NK-92 (cell line): ENCODE measurements around the gene GAB4.

Source experiments
- DNase-seq: peaks from one replicate; lab custom pipeline; 2025; ENCODE audit not compliant: unreplicated experiment; lab: John Stamatoyannopoulos, UW

Gene GAB4

DNA sequence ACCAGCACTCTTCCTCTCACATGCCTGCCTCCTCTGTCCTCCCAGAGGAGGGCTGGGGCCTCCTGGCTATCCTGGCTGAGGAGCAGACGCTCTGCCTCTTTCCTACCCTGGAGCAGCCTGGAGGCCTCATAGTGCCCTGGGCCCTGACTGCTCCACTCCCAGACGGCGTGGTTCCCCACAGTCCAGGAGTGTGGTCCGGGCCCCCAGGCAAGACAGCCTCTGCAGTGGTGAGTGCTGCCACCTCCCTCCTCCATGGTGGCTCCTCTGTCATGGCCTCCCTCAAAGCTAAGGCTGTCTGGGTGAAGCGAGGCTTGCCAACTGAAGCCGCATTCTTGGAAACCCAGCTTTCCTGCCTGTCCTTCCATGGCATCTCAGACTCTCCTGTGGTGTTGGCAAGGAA is 19.8 kb downstream of the GAB4 start:
- no peak for DNase-seq

DNA sequence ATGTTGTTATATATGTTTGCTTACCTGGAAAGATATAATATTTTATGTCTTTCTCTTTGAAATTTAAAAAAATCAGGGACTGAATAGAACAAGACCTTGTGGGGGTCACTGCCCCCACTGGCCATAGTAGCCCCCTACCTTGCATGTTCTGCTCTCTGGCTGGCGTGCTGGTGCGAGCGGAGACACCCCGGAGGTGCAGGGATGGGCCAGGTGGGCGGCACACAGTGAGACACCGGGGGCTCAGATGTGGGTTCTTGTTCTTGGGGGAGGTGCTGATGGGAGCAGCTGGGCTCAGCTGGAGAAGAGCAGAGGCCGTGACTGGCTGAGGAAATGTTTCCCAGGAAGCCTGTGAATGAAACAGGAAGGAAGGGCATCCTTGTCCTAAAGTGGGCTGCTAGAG is 20.2 kb downstream of the GAB4 start:
- no peak for DNase-seq

DNA sequence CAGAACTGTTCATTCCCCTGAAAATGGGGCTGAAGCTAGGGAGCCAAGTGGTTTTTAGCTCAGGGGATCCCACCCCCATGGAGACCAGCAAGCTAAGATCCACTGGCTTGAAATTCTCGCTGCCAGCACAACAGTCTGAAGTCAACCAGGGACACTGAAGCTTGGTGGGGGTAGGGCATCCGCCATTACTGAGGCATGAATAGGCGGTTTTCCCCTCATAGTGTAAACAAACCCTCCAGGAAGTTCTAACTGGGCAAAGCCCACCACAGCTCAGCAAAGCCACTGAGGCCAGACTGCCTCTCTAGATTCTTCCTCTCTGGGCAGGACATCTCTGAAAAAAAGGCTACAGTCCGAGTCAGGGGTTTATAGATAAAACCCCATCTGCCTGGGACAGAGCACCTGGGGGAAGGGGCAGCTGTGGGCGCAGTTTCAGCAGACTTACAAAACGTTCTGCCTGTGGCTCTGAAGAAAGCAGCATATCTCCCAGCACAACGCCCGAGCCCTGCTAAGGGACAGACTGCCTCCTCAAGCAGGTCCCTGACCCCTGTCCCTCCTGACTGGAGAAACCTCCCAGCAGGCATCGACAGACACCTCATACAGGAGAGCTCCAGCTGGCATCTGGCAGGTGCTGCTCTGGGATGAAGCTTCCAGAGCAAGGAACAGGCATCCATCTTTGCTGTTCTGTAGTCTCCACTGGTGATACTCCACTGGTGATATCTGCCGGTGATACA is 32.7 kb downstream of the GAB4 start:
- no peak for DNase-seq

DNA sequence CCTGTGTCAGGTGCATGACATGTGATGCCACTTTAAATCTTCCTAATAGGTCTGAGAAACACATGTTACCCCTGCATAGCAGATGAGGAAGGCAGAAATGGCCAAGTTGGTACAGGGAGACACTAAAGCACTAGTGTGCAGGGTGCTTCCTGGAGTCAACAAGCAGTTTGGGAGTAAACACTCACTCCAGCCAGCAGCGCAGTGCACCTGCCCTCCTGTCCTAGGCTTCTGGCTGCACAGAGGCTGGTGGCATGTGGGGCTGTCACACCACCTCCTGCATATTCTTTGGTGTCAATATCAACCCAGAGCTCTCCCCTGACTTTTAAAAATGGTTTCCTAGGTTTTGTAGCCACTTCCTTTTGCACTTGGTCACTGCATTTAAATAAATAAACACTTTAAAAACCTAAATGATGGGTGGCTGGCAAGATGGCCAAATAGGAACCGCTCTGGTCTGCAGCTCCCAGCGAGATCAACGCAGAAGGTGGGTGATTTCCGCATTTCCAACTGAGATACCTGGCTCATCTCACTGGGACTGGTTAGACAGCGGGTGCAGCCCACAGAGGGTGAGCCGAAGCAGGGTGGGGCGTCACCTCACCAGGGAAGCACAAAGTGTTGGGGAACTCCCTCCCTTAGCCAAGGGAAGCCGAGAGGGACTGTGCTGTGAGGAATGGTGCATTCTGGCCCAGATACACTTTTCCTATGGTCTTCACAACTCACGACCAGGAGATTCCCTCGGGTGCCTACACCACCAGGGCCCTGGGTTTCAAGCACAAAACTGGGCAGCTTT is 33.5 kb downstream of the GAB4 start:
- no peak for DNase-seq

DNA sequence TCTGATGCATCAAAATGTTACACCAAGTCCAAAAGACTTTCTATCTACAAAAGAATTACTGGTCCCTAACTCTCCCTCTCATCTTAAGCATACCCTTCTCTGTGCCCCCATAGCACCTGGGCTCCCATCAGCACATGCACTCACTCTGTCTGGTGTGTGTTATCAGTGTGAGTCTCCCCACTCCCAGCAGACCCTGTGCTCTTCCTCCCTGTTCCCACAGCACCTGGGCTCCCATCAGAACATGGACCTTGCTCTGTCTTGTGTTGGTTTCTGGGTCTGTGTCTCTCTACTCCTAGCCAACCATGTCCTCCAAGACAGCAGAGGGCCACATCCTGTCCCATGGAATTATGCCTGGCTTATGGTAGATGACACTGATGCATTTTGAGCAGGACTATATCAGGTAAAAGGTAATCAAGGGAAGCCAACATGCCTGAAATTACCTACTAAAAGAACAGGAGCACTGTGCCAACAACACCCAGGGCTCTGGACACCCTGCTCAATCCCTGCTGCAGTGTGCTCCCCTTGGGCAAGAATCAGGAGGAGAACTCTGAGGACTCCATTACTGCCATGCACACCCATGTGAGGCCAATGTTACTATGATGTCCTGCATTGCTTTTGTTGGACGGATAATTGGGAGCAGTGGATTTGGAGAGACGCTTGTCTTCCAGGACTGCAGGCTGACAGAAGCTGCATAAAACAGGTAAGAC is 34.3 kb downstream of the GAB4 start:
- no peak for DNase-seq

DNA sequence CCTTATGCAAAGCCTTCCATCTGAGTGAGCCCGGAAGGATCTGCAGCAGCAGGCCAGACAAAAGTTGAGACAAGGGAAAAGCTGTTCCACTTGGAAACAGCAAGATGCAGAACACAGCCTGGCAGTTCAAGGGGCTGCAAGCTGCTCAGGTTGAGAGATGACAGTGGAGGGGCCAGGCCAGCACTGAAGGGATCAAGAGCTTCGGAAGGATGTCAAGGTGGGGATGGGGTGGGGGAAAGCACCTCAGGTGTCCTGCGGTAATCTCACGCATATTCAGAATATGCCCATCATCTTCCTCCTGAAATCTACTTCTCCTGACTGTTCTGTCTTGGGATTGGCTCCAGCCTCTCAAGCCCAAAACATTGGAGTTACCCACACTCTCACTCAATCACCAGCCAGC is 35.7 kb downstream of the GAB4 start:
- no peak for DNase-seq

DNA sequence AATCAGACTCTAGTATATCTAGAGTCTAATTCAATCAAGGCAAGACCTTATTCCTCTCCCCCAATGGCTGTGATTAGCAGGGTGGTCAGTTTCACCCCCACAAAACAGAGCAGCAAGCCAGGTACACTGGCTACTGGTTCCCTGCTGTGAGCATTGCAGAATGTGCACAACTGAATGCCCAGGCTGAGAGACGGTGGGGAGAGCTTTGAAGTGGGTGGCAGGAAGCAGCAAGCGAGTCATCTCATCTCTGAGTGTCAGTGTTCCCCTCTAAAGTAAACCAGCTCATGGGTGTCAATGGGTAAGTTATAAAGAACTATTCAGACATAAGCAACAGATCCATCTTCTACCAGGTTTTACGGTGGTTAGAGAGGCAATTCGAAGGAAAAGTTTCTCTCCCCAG is 37.6 kb downstream of the GAB4 start:
- no peak for DNase-seq

DNA sequence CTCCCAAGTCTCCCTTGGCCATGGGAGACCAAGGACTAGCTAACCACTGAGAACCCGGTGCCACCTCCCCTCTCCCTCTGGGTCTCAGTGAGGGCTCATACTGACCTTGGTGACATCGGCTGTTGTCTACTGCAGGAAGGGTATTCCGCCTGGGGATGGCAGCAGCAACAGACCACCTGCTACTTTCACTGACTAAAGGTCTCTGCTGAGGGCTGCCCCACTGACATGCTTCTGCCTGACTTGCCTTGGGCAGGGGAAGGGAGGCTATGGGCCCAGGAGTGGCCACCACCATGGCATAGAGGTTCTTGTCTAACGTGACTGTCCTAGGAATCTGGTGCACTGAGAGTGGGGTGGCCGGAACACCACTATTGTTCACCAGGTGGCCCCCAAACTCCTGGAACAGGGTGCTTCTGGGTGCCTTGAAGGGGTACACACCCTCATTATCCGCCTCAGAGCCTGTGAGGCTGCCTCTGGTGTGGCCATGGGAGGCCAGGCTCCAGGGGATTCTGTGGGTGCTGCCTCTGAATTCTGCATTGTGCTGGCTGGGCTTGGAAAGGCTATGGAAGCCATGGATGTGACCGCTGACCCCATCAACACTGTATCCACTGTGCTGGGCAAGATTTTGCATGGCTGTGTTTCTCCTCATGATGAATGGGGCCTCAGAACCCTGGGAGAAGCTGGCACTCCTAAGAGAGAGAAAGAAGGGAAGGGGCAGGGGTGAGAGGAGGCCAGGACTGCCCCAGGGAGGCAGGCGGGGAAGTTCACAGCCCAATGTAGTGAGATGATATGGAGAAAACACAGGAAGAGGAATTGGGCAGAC is 38.3 kb downstream of the GAB4 start:
- DNase-seq: no peak

DNA sequence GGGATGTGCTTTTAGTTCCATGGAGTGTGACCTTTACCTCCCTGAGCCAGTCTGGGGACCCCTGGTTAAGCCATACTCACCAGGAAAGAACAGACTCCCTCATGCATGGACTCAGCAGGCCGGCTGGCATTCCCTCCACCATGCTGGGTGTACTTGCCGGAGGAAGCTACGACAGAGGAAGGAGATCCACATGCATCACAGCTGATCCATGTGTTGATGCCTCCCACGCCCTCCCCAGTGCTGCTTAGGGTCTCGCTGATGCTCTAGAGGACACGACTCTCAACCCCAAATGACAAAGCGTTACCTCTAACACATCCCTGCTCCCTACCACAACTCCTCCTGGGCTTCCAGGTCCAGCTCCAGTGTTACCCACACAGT is 39.8 kb downstream of the GAB4 start:
- no peak for DNase-seq

DNA sequence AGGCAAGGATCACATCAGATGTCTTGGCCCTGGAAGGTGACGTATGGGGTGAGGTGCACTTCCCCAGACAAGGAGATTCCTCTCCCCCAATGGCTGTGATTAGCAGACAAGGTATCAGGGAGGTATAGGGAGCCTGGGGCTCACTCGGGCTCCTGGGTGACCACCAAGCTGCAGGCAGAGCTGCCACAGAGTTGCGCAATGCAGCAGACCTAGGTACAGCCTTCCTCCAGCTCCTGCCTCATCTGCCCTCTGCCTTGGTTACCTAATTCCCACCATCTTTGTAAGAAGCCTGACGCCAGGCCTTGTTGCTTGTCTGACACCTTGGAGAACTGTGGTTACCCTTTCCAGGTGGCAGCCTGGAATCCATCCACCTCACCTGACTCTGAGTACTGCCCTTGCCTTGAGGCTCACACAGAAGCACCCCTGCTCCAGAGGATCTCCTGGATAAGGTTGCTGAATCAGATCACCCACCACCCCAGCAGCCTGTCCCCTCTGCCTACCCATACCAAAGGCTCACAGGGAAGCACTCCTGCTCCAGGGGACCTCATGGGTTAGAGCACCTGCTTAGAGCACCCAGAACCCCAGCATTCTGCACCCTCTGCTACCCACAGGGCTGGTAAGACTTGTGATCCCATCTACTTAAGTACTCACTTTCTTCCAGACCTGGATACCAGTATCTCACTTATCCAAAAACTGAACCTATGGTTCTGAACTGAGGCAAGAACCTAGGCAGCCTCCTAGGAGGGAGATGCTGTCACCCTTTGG is 40.4 kb downstream of the GAB4 start:
- DNase-seq: no peak

DNA sequence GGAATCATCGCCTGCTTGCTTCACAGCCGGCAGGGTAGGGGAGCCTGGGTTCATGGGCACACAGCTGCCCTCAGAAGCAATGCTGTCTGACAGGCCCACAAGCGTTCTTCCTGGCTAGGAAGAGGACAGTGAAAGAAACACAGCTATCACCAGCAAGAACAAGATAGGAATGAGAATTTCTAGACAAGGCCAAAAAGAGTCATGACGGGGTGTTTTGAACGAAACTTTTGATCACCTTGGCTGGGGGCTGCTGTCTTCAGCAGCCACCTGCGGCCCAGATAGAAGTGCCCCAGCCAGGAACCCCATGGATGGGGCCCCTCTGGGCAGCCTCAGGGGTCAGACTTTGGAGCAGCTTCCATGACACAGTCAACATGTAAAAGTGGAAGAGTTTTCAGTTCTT is 41.8 kb downstream of the GAB4 start:
- no peak for DNase-seq

DNA sequence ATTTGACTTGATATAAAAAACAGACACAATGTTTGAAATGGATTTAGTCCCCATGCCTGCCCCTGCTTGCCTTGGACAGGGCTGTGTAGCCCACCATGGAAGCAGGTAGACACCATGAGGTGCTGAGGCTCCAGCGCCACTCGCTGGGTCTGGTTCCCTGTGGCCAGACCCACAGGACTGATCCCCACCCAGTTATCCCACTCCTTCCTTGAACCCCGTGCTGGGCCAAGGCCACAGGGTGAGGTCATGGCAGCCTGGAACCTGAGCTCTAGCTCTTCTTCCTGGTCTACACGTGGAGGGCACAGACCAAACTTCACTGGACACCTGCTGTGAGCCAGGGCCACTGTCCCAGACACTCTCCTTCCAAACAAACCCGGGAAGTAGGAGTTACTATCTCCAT is 42.5 kb downstream of the GAB4 start:
- no peak for DNase-seq

DNA sequence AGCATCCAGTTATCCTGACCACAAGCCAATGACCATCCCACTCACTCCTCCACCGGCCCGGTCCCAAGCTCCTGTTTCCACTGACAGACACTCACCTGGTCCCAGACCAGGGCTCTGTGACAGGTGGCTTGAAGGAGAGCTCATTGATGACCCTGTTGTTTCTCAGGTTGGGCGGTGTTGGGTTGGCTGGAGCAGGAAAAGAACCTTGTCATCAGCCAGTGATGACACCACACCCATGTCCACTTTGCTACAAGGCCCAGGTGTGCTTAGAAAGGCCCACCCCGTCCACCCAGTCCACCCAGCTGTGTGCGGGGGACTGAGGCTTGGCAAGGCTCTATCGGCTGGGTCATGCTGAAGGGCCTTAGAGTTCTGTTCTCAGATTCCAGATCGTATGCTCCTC is 42.9 kb downstream of the GAB4 start:
- no peak for DNase-seq

DNA sequence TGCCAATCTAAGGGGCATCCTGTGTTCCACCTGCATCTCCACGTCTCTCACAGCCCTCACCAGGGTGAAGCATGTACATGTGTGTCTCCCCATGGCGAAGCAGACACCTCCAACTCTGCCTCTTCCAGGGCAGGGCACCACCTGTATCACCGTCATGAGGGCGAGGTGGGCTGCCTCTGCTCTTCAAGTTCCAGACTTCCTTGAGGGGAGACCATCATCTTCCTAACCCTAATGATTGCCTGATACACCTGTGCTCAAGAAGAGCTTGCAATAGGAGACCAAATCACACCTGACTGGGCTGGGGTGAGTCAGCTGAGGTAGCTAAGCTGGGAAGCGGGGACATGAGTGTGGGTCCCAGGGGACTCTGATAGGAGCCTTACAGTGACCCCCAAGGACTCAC is 43.7 kb downstream of the GAB4 start:
- no peak for DNase-seq

DNA sequence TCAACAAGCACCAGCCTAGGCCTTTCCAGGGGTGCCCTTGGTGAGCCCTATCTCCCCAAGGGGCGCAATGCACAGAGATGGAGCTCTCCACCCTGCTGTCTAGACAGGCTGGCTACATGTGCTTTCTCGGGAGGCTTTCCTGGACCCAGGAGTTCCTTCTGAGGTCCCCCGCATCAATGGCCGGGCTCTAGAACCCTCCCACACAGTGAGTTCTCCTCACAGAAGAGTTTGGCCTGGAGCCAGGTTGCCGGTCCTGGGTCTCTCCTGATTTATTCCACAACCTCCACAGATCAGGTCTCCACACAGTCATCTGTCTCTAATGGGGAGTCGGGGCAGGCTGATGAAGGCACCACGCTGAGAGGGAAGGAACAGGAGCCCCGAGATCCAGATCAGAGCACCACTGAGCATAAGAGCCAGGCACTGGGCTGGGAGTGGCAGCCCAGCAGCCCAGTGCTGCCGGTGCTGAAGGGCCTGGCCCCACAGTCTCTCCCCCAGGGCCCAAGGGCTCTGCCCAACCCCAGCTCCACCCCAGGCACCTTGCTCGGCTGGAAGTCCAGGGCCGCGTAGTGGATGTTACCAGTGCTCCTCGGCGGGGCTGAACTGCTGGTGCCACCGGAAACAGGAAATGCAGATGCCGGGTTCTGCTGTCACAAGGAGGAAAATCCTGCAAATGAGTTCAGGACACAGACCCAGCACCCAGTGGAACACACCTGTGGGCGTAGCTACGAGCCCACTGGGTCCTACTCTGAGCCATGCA is 44.7 kb downstream of the GAB4 start:
- DNase-seq: no peak

DNA sequence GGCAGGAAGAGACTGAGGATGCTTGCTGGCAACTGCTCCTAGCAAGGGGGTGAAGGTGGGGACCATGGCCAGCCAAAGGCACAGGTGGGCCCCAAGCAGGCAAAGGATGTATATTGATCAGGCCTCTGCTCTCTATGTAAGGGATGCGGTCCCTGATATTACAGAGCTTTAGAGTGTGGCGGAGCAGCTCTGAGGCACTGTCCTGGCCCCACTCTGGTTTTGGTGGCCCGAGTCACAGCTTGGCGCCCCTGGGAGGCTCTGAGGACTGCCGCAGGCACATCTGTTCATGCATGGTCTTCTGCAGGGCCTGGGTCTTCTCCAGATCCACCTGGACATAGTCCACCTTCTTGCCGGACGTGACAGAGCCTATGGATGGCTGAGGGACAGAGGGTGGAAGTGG is 45.5 kb downstream of the GAB4 start:
- no peak for DNase-seq

DNA sequence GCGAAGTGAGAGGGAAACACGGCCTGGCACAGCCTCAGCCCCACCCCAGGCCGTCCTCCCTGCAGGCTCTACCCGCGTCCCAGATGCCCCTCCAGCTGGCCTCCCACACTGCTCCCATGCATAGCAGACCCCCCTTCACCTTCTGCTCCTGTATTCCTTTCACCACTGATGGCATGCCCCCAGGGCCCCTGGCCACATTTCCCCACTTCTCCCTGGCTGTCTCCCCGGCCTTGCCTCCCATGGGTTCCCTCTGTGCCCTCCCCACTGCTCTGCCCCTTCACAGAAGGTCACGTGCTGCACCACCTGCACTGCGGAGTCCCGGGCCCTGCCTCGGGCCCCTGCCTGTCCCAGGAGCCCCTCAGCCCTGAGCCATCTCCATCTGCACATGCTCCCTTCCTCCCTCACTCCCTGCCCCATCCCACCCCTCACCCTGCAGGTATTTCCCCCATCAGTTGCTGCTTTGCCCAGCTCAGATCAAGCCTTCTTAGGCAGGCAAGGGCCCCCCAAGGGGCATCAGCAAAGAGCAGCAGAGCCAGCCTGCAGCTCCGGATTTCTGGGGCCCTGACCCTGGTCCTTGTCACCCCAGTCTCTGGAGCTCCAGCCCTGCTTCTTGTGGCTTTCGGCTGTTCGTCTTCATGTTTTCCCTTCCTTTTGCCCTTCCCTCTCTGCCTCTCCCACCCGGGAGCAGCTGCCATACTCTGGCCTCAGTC is 46.4 kb downstream of the GAB4 start:
- DNase-seq: no peak

DNA sequence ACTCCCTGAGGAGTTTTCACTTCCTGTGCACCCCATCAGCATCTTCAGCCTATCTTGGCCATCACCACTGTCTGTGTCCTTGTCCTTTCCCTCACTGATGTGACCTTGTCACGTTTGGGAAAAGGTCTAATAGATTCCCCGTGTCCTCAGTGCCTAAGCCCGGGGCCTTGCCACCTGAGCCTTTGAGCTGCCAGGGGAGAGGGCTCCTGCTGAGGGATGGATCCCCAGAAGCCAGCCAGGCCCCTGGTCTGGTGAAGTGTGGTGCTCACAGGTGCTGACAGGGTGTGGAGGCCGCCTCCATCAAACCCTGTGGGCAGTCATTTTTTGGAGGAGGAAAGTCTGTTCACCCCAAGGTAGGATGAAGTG is 47.2 kb downstream of the GAB4 start:
- no peak for DNase-seq

DNA sequence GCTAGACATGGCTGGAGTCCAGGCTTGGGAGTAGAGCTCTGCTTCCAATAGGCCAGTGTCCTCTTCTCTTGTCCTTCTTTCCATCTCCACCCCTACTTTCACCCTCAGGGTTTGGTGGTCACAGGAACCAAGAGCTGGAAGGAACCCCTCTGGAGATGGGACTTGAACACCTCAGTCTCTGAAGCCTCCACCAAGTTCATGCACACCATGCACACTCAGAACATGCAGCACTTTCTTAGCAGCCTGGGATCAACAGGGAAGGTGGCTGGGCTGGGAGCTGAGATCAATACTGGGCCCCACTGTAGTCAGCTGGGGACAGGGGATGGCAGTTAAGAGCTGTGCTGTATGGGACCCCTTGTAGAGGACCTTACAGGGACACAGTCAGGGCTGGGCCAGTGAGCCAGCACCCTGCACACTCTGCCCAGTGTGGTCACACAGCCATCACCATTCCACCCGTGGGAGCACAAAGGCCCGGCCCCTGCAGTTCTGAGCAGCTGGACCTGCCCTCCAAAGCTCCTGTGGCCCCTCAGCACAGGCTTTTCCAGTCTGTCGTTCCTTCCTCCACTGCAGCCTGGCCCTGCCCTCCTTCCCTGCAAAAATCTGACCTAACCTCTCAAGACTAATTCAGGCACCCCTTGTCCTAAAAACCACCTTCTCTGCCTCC is 47.7 kb downstream of the GAB4 start:
- no peak for DNase-seq
